IPS-15b (cell line): ENCODE measurements around the gene ADPRHL1.
"Not testable (repeated sequence)": the region's sequence is repeated elsewhere in the genome, so short reads cannot be mapped to it uniquely, and the experiment has no call there.

Experiments used
- H3K27me3 ChIP-seq: one replicate; pipeline ENCODE4 v1.6.1; 2013; ENCODE audit warnings: low read length; ENCODE audit not compliant: control insufficient read depth, insufficient read depth
- H3K36me3 ChIP-seq: one replicate; pipeline ENCODE4 v1.6.1; 2013; ENCODE audit warnings: low read length; ENCODE audit not compliant: control insufficient read depth, insufficient read depth
- H3K4me1 ChIP-seq: one replicate; pipeline ENCODE4 v1.6.1; 2013; ENCODE audit warnings: mild to moderate bottlenecking, low read length; ENCODE audit not compliant: control insufficient read depth, insufficient read depth
- H3K4me3 ChIP-seq: one replicate; pipeline ENCODE4 v1.5.1; 2013; ENCODE audit warnings: low read depth, low read length
- H3K9ac ChIP-seq: one replicate; pipeline ENCODE4 v1.6.1; 2013; ENCODE audit warnings: low read depth, mild to moderate bottlenecking, low read length
- H3K9me3 ChIP-seq: one replicate; pipeline ENCODE4 v1.6.1; 2013; ENCODE audit warnings: mild to moderate bottlenecking, low read length; ENCODE audit not compliant: control insufficient read depth, insufficient read depth

The ADPRHL1 gene

GRCh38 chr13:113387396-113387795 lies 65.9 kb downstream of the ADPRHL1 start:
- H3K9ac ChIP-seq: no peak overlapping the region

GRCh38 chr13:113383089-113383488 lies 70.2 kb downstream of the ADPRHL1 start:
- Histone ChIP-seq H3K36me3 (no peaks in the 10 kb centered on the region), H3K9me3 (no peaks in the 10 kb centered on the region), H3K4me1 (peaks cover 6% of the 10 kb centered on the region), H3K4me3 (no peak overlapping the region), H3K9ac (no peak overlapping the region), H3K27me3 (no peaks in the 10 kb centered on the region)

More at GRCh38 chr13:113387396-113387795, 65.9 kb downstream of the ADPRHL1 start:
- H3K27me3 ChIP-seq: no peaks in the 10 kb centered on the region
- peaks cover 6% of the 10 kb centered on the region for H3K4me1 ChIP-seq
- H3K9me3 ChIP-seq: peaks cover 4% of the 10 kb centered on the region
- H3K4me3 ChIP-seq: no peak overlapping the region
- H3K36me3 ChIP-seq: no peaks in the 10 kb centered on the region

GRCh38 chr13:113382542-113382941 lies 70.7 kb downstream of the ADPRHL1 start:
- not testable (repeated sequence) for H3K27me3 ChIP-seq, H3K9me3 ChIP-seq, H3K4me3 ChIP-seq, H3K36me3 ChIP-seq, H3K9ac ChIP-seq
- peaks cover 10% of the 10 kb centered on the region for H3K4me1 ChIP-seq

DNA sequence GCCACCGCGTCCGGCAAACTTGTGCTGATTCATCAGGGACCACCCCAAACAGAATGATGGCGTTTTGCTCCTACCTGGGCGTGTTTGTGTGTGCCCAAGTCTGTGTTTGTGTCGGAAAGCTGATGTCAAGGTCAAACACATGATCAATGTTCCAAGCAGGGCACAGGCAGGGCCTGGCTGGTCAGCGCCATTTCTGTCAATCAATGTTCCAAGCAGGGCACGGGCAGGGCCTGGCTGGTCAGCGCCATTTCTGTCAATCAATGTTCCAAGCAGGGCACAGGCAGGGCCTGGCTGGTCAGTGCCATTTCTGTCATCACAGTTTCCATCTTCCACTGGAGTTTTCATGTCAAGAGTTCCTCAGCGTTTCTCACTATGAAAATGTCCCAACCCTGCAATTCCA lies 74.5 kb downstream of the ADPRHL1 start:
- H3K27me3 ChIP-seq: no peaks in the 10 kb centered on the region
- H3K9me3 ChIP-seq: no peaks in the 10 kb centered on the region
- H3K4me1 ChIP-seq: peaks cover 19% of the 10 kb centered on the region
- no peak overlapping the region for H3K9ac ChIP-seq
- no peak overlapping the region for H3K4me3 ChIP-seq
- no peaks in the 10 kb centered on the region for H3K36me3 ChIP-seq

GRCh38 chr13:113374511-113375175 lies 78.6 kb downstream of the ADPRHL1 start:
- peaks cover 14% of the 10 kb centered on the region for H3K4me1 ChIP-seq
- no peak overlapping the region for H3K9ac ChIP-seq
- H3K36me3 ChIP-seq: no peaks in the 10 kb centered on the region
- no peaks in the 10 kb centered on the region for H3K27me3 ChIP-seq
- no peaks in the 10 kb centered on the region for H3K9me3 ChIP-seq
- no peak overlapping the region for H3K4me3 ChIP-seq

DNA sequence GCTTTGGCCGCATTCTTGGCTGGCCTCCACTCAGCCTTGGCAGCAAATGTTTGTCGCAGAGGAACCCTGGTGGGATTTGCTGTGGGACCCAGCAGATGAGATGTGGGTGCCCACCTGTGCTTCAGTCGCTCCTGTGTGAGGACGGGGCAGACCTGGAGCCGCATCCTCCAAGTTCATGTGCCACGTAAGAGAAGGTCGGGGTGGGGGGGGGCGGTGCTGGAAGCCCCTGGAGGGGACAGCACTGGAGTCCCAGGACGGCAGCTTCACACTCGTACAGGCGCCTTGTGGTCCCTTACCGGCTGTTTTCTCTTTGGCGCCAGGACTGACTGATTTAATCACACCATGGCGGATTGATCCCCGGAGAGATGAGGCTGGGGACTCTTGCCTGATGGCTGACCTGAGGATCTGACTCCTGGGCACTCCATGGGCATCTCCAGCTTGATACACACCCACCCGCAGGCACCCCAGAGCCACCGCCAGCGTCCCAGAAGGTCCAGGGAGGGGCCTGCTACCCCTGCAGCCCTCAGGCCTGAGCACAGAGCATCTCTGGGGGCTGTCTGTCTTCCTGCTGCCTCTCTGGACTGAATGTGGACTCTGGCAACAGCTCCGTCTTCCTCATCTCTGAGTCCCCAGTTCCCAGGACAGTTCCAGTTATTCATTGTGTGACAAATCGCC lies 79.3 kb downstream of the ADPRHL1 start:
- Histone ChIP-seq H3K27me3 (no peaks in the 10 kb centered on the region), H3K4me3 (no peak overlapping the region), H3K36me3 (no peaks in the 10 kb centered on the region), H3K4me1 (peaks cover 13% of the 10 kb centered on the region), H3K9ac (no peak overlapping the region), H3K9me3 (no peaks in the 10 kb centered on the region)

GRCh38 chr13:113371701-113372100 lies 81.6 kb downstream of the ADPRHL1 start:
- not testable (repeated sequence) for H3K27me3 ChIP-seq, H3K9me3 ChIP-seq, H3K4me3 ChIP-seq, H3K4me1 ChIP-seq, H3K9ac ChIP-seq, H3K36me3 ChIP-seq

- Histone ChIP-seq H3K9me3 (no peaks in the 10 kb centered on the region), H3K4me3 (no peak overlapping the region), H3K36me3 (no peaks in the 10 kb centered on the region), H3K9ac (no peak overlapping the region), H3K4me1 (peaks cover 1% of the 10 kb centered on the region), H3K27me3 (no peaks in the 10 kb centered on the region)
These were observed 82.2 kb downstream of the ADPRHL1 start for GRCh38 chr13:113371061-113371460.

DNA sequence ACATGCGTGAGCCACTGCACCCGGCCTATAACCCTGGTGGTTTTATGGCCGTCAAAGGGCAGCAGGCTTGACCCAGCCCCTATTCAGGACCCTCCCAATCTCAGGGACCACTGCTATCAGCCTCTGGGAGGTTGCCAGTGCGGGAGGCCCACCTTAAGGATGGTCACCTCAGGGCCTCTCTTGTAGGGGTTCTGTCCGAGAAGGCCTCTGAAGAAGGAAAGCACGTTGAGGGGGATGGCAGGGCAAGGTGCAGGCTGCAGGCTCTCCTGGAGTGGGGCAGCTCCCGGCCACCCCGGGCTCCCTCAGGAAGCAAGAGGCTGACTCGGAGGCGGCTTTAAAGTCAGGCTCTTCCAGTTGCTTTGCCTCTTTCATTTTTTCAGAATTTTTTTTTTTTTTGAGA lies 83.4 kb downstream of the ADPRHL1 start:
- Histone ChIP-seq H3K36me3 (no peaks in the 10 kb centered on the region), H3K4me3 (no peak overlapping the region), H3K9me3 (no peaks in the 10 kb centered on the region), H3K4me1 (no peaks in the 10 kb centered on the region), H3K27me3 (no peaks in the 10 kb centered on the region), H3K9ac (no peak overlapping the region)

GRCh38 chr13:113369189-113369588 lies 84.1 kb downstream of the ADPRHL1 start:
- no peak overlapping the region for H3K4me3 ChIP-seq

DNA sequence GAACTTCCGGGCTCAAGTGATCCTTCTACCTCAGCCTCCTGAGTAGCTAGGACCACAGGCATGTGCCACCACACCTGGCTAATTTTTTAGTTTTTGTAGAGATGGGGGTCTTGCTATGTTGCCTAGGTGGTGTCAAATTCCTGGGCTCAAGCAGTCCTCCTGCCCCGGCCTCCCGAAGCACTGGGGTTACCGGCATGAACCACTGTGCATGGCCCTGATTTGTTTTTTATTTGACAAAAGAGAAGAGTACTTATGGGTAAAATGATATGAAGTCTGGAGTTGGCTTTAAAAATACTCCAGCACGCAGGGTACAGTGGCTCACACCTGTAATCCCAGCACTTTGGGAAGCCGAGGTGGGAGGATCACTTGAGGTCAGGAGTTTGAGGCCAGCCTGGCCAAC lies 84.9 kb downstream of the ADPRHL1 start:
- H3K4me3 ChIP-seq, H3K4me1 ChIP-seq, H3K9me3 ChIP-seq, H3K27me3 ChIP-seq, H3K36me3 ChIP-seq, H3K9ac ChIP-seq: not testable (repeated sequence)

More at GRCh38 chr13:113369189-113369588, 84.1 kb downstream of the ADPRHL1 start:
- H3K36me3 ChIP-seq: no peaks in the 10 kb centered on the region
- H3K4me1 ChIP-seq: no peaks in the 10 kb centered on the region
- H3K9me3 ChIP-seq: no peaks in the 10 kb centered on the region
- no peak overlapping the region for H3K9ac ChIP-seq
- H3K27me3 ChIP-seq: no peaks in the 10 kb centered on the region

- Histone ChIP-seq H3K9me3 (no peaks in the 10 kb centered on the region), H3K4me1 (no peaks in the 10 kb centered on the region), H3K9ac (no peak overlapping the region), H3K36me3 (no peaks in the 10 kb centered on the region), H3K27me3 (no peaks in the 10 kb centered on the region), H3K4me3 (no peak overlapping the region)
These were observed 85.5 kb downstream of the ADPRHL1 start for GRCh38 chr13:113367771-113368170.
